ENCODE measurements around the gene CCDC47. TPM values are rescaled to one million over a fixed set of nuclear protein-coding genes. Genes with fewer than 3 reads are reported as not detected.

Gene CCDC47
- total RNA-seq, 1 donor from 2014 or later = 76.2 TPM

DNA sequence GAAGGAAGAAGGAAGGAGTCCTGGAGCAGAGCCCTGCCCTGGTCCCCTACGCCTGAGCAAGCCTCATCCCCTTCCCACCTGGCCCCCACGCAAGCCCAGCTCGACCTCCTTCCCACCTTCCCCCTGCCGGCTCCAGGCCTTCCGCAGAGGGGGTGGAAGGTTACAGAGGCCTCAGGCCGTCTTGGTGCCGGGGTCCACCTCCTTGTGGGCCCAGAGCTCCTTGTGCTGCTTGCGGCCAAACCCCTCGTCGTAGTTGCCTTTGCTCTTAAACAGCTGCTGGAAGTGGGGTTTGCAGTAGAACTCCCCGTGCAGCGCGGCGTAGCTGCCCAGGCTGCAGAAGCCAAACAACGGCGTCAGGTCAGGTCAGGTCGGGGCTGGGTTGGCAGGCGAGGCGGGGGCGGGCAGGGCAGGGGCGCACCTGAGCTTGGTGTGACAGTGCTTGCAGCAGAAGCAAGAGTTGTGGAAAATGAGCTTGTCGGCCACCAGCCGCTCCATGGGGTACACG, 75.0 kb downstream of the CCDC47 start:
- H3K27me3 ChIP-seq = no peaks in the 10 kb centered on the region
- H3K36me3 ChIP-seq = peaks cover 17 to 19% of the 10 kb centered on the region in 2 donors
- intact Hi-C loops (cut with DNase I) = loop anchor here (2.0 kb wide), 1 partner anchor 76 kb away; the partner anchor contains the start of gene MAP3K3
- H3K9me3 ChIP-seq = no peaks in the 10 kb centered on the region
- DNase-seq (ENCODE audit: low spot score in 2 of 2) = no peak
- peak overlapping the region; percentile 63 to 73 for H3K4me3 ChIP-seq
- H3K4me1 ChIP-seq = peaks cover 6 to 9% of the 10 kb centered on the region in 2 donors
- peak overlapping the region; percentile 54 to 80 for H3K27ac ChIP-seq
- TF ChIP-seq, protein P1, sequence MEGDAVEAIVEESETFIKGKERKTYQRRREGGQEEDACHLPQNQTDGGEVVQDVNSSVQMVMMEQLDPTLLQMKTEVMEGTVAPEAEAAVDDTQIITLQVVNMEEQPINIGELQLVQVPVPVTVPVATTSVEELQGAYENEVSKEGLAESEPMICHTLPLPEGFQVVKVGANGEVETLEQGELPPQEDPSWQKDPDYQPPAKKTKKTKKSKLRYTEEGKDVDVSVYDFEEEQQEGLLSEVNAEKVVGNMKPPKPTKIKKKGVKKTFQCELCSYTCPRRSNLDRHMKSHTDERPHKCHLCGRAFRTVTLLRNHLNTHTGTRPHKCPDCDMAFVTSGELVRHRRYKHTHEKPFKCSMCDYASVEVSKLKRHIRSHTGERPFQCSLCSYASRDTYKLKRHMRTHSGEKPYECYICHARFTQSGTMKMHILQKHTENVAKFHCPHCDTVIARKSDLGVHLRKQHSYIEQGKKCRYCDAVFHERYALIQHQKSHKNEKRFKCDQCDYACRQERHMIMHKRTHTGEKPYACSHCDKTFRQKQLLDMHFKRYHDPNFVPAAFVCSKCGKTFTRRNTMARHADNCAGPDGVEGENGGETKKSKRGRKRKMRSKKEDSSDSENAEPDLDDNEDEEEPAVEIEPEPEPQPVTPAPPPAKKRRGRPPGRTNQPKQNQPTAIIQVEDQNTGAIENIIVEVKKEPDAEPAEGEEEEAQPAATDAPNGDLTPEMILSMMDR (IDR thresholded peaks at IDR 0.05) = no peak

- no peaks in the 10 kb centered on the region for H3K27me3 ChIP-seq
- intact Hi-C loops (cut with DNase I) = loop anchor here (2.0 kb wide), 2 partner anchors 21 to 75 kb away; partner anchors contain the start of gene MAP3K3
- H3K36me3 ChIP-seq = peaks cover 20 to 25% of the 10 kb centered on the region in 2 donors
- H3K27ac ChIP-seq = peak overlapping the region; percentile 54 to 80
- H3K4me3 ChIP-seq = peak overlapping the region in 1 of 2 donors; percentile 73
- TF ChIP-seq, protein P1 (IDR thresholded peaks at IDR 0.05) = peak in 2 of 3 experiments; percentile 45
- peaks cover 6 to 9% of the 10 kb centered on the region in 2 donors for H3K4me1 ChIP-seq
- no peaks in the 10 kb centered on the region for H3K9me3 ChIP-seq
- peak in 1 of 2 donors; percentile 76 for DNase-seq (ENCODE audit: low spot score in 2 of 2)
Observed at GRCh38 chr17:63697341-63698286, 75.8 kb downstream of the CCDC47 start.

DNA sequence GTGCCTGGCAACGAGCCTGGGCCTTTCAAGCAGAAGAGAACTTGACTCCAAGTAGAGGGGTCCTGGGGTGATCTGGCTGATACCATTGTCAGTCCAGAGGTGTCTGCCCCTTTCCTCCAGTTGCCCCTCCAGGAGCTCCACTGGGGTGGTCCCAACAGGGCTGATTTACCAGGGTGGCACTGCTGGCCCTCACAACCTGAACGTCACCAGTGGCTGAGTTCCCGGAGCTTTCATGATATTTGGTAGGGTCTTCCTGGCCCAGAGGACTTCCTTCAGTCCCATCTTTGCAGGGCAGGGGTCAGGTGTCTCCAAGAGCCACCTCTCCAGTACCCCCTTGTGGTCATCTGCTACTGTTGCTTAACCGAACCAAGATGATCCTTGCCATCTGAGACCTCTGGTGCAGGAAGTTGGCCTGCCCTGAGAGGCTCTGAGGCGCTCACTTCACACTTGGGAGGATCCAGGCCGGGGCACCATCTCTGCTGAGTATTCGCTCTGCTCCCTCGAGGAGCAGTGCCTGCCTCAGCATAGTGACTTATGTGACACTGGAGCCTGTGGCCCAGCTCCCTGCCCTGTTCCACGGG, 76.9 kb downstream of the CCDC47 start:
- Histone ChIP-seq H3K9me3 (no peaks in the 10 kb centered on the region), H3K4me3 (no peak overlapping the region), H3K36me3 (peaks cover 32 to 35% of the 10 kb centered on the region in 2 donors), H3K27me3 (no peaks in the 10 kb centered on the region), H3K4me1 (peaks cover 6 to 7% of the 10 kb centered on the region in 2 donors), H3K27ac (peak overlapping the region; percentile 32 to 40)
- DNase-seq (ENCODE audit: low spot score in 2 of 2) = no peak
- TF ChIP-seq, protein P1 (IDR thresholded peaks at IDR 0.05) = peak in 1 of 3 experiments; percentile 34
- intact Hi-C loops (cut with DNase I) = loop anchor here (2.0 kb wide), 1 partner anchor 20 kb away; no protein-coding TSS in a partner anchor

DNA sequence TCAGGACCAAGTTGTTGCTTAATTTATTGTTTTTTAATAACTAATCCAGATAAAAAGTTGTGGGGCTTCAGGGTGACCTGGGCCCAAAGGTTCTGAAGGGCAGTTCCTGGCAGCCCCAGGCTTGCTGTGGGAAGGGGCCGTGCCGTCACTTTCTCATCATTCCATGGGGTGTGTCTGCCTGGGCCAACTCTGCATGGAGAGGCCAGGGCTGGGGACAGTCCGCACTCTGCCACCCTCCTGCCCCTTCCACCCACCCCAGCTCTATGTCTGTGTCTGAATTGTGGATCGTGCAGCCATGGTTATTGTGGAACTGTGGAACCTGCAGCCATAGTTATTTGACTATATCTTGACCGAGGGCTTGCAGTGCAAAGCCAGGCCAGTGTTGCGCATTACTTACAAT, 77.5 kb downstream of the CCDC47 start:
- peaks cover 2 to 4% of the 10 kb centered on the region in 2 donors for H3K4me1 ChIP-seq

More for the DNA sequence above, 77.5 kb downstream of the CCDC47 start:
- peaks cover 37 to 41% of the 10 kb centered on the region in 2 donors for H3K36me3 ChIP-seq
- H3K9me3 ChIP-seq = no peaks in the 10 kb centered on the region
- no peaks in the 10 kb centered on the region for H3K27me3 ChIP-seq
- DNase-seq (ENCODE audit: low spot score in 2 of 2) = no peak
- H3K4me3 ChIP-seq = no peak overlapping the region
- H3K27ac ChIP-seq = no peak overlapping the region
- intact Hi-C loops (cut with DNase I) = loop anchor here (2.0 kb wide), 1 partner anchor 19 kb away; no protein-coding TSS in a partner anchor
- TF ChIP-seq, protein P1 (IDR thresholded peaks at IDR 0.05) = no peak

Other genes with a start within 250 kb of the CCDC47 start
- gene DCAF7, start 223.1 kb downstream of the CCDC47 start, total RNA-seq = 18.6 TPM
- 6.2 TPM for gene TACO1, start 172.7 kb downstream of the CCDC47 start, total RNA-seq
- 75.6 TPM for gene MAP3K3, start 151.2 kb downstream of the CCDC47 start, total RNA-seq
- gene LIMD2, start 73.5 kb downstream of the CCDC47 start, total RNA-seq = 27.0 TPM
- gene STRADA, start 31.8 kb downstream of the CCDC47 start, total RNA-seq = 3.2 TPM
- 37.5 TPM for gene DDX42, start 573 bp upstream of the CCDC47 start, total RNA-seq
- 83.7 TPM for gene PSMC5, start 53.8 kb upstream of the CCDC47 start, total RNA-seq
- 18.2 TPM for gene FTSJ3, start 54.1 kb upstream of the CCDC47 start, total RNA-seq
- 78.0 TPM for gene SMARCD2, start 69.1 kb upstream of the CCDC47 start, total RNA-seq
- gene CSH2, start 100.1 kb upstream of the CCDC47 start, total RNA-seq = not detected
- not detected for gene GH2, start 108.3 kb upstream of the CCDC47 start, total RNA-seq
- gene CSH1, start 123.0 kb upstream of the CCDC47 start, total RNA-seq = not detected
- not detected for gene CSHL1, start 137.7 kb upstream of the CCDC47 start, total RNA-seq
- not detected for gene GH1, start 145.2 kb upstream of the CCDC47 start, total RNA-seq
- gene CD79B, start 158.7 kb upstream of the CCDC47 start, total RNA-seq = not detected
- gene SCN4A, start 199.3 kb upstream of the CCDC47 start, total RNA-seq = 1.3 TPM
- gene PRR29, start 224.8 kb upstream of the CCDC47 start, total RNA-seq = 1.5 TPM
- 212 TPM for gene ICAM2, start 247.0 kb upstream of the CCDC47 start, total RNA-seq

Measured in ascending aorta (tissue), 2 donors.